Gastrocnemius medialis (tissue), 4 donors: ENCODE data around the gene VWA8. TPM values are rescaled to one million over a fixed set of nuclear protein-coding genes. Genes with fewer than 3 reads are reported as not detected.

ENCODE experiments used
- ATAC-seq, 2 donors: fragments of 150-250 bp; one replicate each; pipeline ENCODE4 v1.9.1; 2016
- DNase-seq, 2 donors: peaks; one replicate each; pipeline ENCODE4 v3.0.0-alpha.2; 2019
- H3K27ac ChIP-seq, 4 donors: fragments of 200-600 bp; sonication (generic); 1 replicate in 1 of 4; 2 replicates in 3 of 4; pipeline ENCODE4 v1.5.1; 2016 to 2018; ENCODE audit warnings: mild to moderate bottlenecking in 2 of 4, moderate library complexity in 1 of 4
- H3K27me3 ChIP-seq, 3 donors: fragments of 200-600 bp; sonication (generic) in 2 of 3; 1 replicate in 1 of 3; 2 replicates in 2 of 3; pipeline versions ENCODE4 v1.5.1 to v1.6.0; 2016 to 2019; ENCODE audit warnings: mild to moderate bottlenecking in 1 of 3, moderate library complexity in 1 of 3
- H3K36me3 ChIP-seq, 2 donors: fragments of 200-600 bp; sonication (generic) in 1 of 2; one replicate each; pipeline ENCODE4 v1.5.1; 2017 to 2018
- H3K4me1 ChIP-seq, 2 donors: fragments of 200-600 bp; sonication (generic) in 1 of 2; one replicate each; pipeline ENCODE4 v1.5.1; 2016 to 2017; ENCODE audit warnings: mild to moderate bottlenecking in 2 of 2
- H3K4me3 ChIP-seq, 4 donors: fragments of 200-600 bp; sonication (generic) in 3 of 4; 1 replicate in 1 of 4; 2 replicates in 3 of 4; pipeline ENCODE4 v1.5.1; 2016 to 2019; ENCODE audit warnings: mild to moderate bottlenecking in 2 of 4
- H3K9me3 ChIP-seq, 3 donors: fragments of 200-600 bp; sonication (generic) in 2 of 3; 1 replicate in 1 of 3; 2 replicates in 2 of 3; pipeline ENCODE4 v1.5.1; 2016 to 2019
- CTCF ChIP-seq, 5 experiments: fragments of 450-650 bp in 3 of 5; fragments of 200-600 bp in 2 of 5; sonication (generic) in 2 of 5; IDR thresholded peaks in 4 of 5; conservative IDR thresholded peaks in 1 of 5; 1 replicate in 4 of 5; 2 replicates in 1 of 5; pipeline ENCODE4 v1.5.1; 2016 to 2019; ENCODE audit warnings: antibody characterized with exemption in 5 of 5, mild to moderate bottlenecking in 3 of 5, moderate library complexity in 3 of 5
- POLR2A ChIP-seq, 2 donors: fragments of 450-650 bp; IDR thresholded peaks; one replicate each; pipeline ENCODE4 v1.6.1; 2017; ENCODE audit warnings: antibody characterized with exemption in 2 of 2, mild to moderate bottlenecking in 2 of 2, moderate library complexity in 2 of 2
- in situ Hi-C, 4 donors: fragments of 200-750 bp; cut with MboI; loops; one replicate each; pipeline versions ENCODE4 v1.15.0 to v1.8.0; 2017; ENCODE audit warnings: low sequenced_read_pairs in 4 of 4
- intact Hi-C: fragments of 100-400 bp; cut with DNase I; formaldehyde crosslinking; loops from one replicate; pipeline ENCODE4 v1.15.1; 2023; ENCODE audit warnings: low total_unique reads
- total RNA-seq, 4 donors: library from RNA; depleted of rRNA; stranded (reverse); fragments of >200 nt; gene quantifications; one replicate each; pipeline versions ENCODE4 v1.1.0 to v1.2.3, GENCODE V29; 2016

Gene VWA8
- total RNA-seq, 4 donors from 2014 or later = 24.7 to 37.9 (median 29.7) TPM

- no peaks in the 10 kb centered on the region for H3K27me3 ChIP-seq
- ATAC-seq (no peak), DNase-seq (no peak)
- H3K9me3 ChIP-seq = no peaks in the 10 kb centered on the region
- H3K36me3 ChIP-seq = peaks cover 0 to 9% of the 10 kb centered on the region in 2 donors
- in situ Hi-C loops = no loop called here
- intact Hi-C loops = no loop called here
- H3K4me1 ChIP-seq = peaks cover 6 to 9% of the 10 kb centered on the region in 2 donors
- no peak overlapping the region for H3K4me3 ChIP-seq
- peak overlapping the region in 2 of 4 donors; percentile 3 to 11 for H3K27ac ChIP-seq
- TF ChIP-seq POLR2A (IDR thresholded peaks at IDR 0.05) (no peak), CTCF (IDR thresholded peaks at IDR 0.05 in 4 of 5, conservative IDR thresholded peaks at IDR 0.05 in 1 of 5) (no peak)
Measured at GRCh38 chr13:41568143-41568971, 392.6 kb downstream of the VWA8 start.

- H3K4me3 ChIP-seq = no peak overlapping the region
- in situ Hi-C loops = no loop called here
- ATAC-seq = no peak
- intact Hi-C loops = no loop called here
- peaks cover 0 to 9% of the 10 kb centered on the region in 2 donors for H3K36me3 ChIP-seq
- peaks cover 6 to 18% of the 10 kb centered on the region in 2 donors for H3K4me1 ChIP-seq
- no peak for DNase-seq
- no peaks in the 10 kb centered on the region for H3K27me3 ChIP-seq
- TF ChIP-seq CTCF (IDR thresholded peaks at IDR 0.05 in 4 of 5, conservative IDR thresholded peaks at IDR 0.05 in 1 of 5) = no peak
- H3K27ac ChIP-seq = no peak overlapping the region
- H3K9me3 ChIP-seq = no peaks in the 10 kb centered on the region
Measured at GRCh38 chr13:41567363-41567762, 393.5 kb downstream of the VWA8 start.

DNA sequence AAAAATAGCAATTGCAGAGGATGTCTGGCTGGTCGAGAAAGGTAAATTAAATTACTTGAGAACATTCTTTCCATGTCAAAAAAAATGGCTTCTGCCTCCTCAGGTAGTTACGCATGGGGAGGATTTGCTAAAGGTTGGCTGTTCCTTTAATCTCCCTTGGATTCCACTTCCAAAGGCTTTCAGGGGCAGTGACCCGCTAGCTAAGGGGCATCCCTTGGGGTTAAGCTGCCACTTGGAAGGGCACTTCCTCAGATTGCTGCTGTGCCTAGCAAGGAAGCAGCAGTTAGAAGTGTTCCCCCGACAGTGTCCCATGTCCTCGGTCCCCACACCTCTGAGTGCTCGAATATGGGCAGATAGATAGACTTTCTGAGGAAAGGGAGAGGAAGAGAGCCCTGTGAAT lies 395.1 kb downstream of the VWA8 start:
- in situ Hi-C loops (no loop called here), intact Hi-C loops (no loop called here)
- ATAC-seq = no peak
- Histone ChIP-seq H3K27ac (no peak overlapping the region), H3K36me3 (peaks cover 0 to 9% of the 10 kb centered on the region in 2 donors), H3K27me3 (no peaks in the 10 kb centered on the region), H3K4me3 (no peak overlapping the region), H3K4me1 (peaks cover 6 to 28% of the 10 kb centered on the region in 2 donors), H3K9me3 (no peaks in the 10 kb centered on the region)
- no peak for TF ChIP-seq POLR2A (IDR thresholded peaks at IDR 0.05)
- no peak for TF ChIP-seq CTCF (IDR thresholded peaks at IDR 0.05 in 4 of 5, conservative IDR thresholded peaks at IDR 0.05 in 1 of 5)
- no peak for DNase-seq

DNA sequence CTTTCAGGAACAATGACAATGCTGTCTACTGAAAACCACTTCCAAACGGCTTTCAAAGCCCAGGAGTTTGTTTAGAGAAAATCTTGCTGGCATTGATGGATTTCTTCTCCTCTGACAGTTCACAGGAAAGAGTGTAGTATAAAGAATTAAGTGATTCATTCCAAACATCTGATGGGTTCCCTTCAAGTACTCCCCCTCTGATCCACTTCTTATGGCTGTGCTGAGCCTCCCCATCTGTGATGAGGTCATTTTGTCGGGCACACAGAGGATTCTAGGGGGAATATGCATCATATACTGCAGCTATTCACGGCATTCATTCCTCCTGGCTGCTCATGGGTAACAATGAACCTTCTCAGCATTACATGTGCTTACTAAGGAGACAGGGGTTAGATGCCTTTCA lies 395.7 kb downstream of the VWA8 start:
- Histone ChIP-seq H3K4me3 (no peak overlapping the region), H3K36me3 (peaks cover 0 to 9% of the 10 kb centered on the region in 2 donors), H3K27me3 (no peaks in the 10 kb centered on the region), H3K27ac (no peak overlapping the region), H3K4me1 (peaks cover 6 to 28% of the 10 kb centered on the region in 2 donors), H3K9me3 (no peaks in the 10 kb centered on the region)
- no peak for TF ChIP-seq POLR2A (IDR thresholded peaks at IDR 0.05)
- TF ChIP-seq CTCF (IDR thresholded peaks at IDR 0.05 in 4 of 5, conservative IDR thresholded peaks at IDR 0.05 in 1 of 5) = no peak
- ATAC-seq = no peak
- in situ Hi-C loops = no loop called here
- DNase-seq = no peak
- intact Hi-C loops = no loop called here
